ENCODE results near the gene PPP1R15B. TPM values are rescaled to one million over a fixed set of nuclear protein-coding genes. Genes with fewer than 3 reads are reported as not detected.

Gene PPP1R15B
- total and polyA plus RNA-seq, 3 donors from 2014 or later: 22.5 to 42.0 (median 40.1) TPM

DNA sequence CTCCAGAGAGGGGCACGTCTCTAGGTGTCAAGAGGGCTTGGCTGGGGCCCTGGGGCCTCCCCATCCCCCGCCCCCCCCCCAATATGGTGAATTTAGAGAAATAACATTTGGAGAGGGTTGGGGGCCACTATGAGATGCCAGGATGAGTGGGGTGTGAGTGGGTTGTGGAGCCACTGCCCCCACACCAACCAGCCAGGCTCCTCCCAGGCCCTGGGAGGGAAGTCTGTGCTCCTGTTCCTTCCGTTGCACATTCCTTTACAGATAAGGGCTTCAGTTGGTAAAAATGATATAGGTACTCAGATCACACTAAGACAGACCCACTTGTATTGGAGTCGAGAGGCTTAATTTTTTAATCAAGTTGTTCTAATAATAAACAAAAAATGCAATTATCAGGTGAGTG, 51.3 kb downstream of the PPP1R15B start:
- Histone ChIP-seq H3K36me3 (ENCODE audit: low read depth, missing control alignments) (no peaks in the 10 kb centered on the region), H3K27me3 (no peaks in the 10 kb centered on the region), H3K27ac (no peak overlapping the region), H3K4me3 (no peak overlapping the region), H3K9me3 (no peaks in the 10 kb centered on the region), H3K4me1 (peaks cover 20% of the 10 kb centered on the region)
- no peak for TF ChIP-seq POLR2A (IDR thresholded peaks at IDR 0.05)
- intact Hi-C loops (cut with DNase I; ENCODE audit: low total_unique reads): loop anchor here (5.0 kb wide), 1 partner anchor 148 kb away; the partner anchor contains the start of gene GOLT1A
- DNase-seq: no peak
- WGBS, 2 donors: 56 to 60% methylated on average over 4 of the region's 4 CpGs

DNA sequence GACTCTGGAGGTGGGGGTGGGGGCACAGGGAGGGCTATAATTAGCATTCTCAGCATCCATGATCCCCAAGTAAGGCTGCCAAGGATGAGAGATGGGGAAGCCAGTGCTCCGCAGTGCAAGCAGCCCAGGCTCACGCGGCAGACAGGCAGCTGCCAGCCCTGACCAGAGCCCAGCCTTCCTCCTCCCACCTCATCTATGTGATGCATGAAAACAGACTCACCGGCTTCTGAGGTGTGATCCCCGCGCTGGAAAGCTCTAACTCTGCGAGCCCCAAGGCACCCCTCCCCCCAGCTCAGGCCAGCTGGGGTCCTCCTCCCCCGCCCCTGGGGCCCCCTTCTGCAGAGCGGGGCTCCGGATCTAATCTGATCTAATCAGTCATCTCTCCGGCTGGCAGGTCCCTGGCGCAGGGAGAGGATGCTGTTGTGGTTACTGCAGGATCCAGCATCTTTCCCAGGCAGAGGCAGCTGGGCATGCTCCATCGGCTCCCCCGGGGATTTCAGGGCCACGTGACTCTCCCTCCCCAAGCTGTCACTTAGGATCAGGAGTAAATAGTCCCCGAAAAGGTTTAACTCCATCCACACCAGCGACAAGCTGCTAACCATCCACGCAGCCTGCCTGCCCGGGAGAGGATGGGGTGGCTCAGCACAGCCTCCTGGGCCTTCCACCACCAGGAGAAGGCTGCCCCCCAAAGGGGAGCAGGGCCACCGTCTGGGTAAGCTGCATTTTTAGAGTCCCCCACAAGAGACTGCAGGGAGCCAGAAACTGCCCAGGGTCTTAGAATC, 52.0 kb downstream of the PPP1R15B start, which contains the start of gene PLEKHA6:
PLEKHA6 (minus strand) TSS at position 456 of the 782 bp plus-strand sequence. CDS start 86,202 bp downstream, outside the sequence.
- no peaks in the 10 kb centered on the region for H3K36me3 ChIP-seq (ENCODE audit: low read depth, missing control alignments)
- peak; percentile 30 for DNase-seq
- WGBS, 2 donors: 35 to 67% methylated on average over 5 to 20 of the region's 20 CpGs
- H3K4me3 ChIP-seq: no peak within 1 kb of the TSS
- no peaks in the 10 kb centered on the region for H3K27me3 ChIP-seq
- H3K9me3 ChIP-seq: no peaks in the 10 kb centered on the region
- no peak within 1 kb of the TSS for H3K27ac ChIP-seq
- intact Hi-C loops (cut with DNase I; ENCODE audit: low total_unique reads): loop anchor here (5.0 kb wide), 1 partner anchor 147 kb away; the partner anchor contains the start of gene GOLT1A
- H3K4me1 ChIP-seq: peaks cover 20% of the 10 kb centered on the region
- peak in 2 of 3 experiments; percentile 8 to 18 for TF ChIP-seq CTCF (IDR thresholded peaks at IDR 0.05)
- no peak for TF ChIP-seq POLR2A (IDR thresholded peaks at IDR 0.05)

DNA sequence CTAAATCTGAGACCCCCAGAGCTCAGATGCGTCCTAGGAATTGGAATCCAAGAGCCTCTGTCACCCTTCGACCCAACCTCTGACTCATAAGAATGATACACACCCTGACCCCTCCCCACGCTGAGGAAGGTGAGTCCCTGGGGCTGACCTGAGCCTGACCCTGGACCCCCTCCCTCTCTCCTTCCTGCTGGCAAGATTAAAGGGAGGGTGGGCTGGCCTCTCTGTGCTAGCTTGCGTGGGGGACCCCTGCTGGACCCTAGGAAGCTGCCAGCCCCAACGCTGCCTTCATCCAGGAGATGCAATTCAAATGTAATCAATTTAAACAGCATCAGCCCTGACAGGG, 52.5 kb downstream of the PPP1R15B start:
- Histone ChIP-seq H3K27ac (no peak overlapping the region), H3K27me3 (no peaks in the 10 kb centered on the region), H3K4me1 (peaks cover 20% of the 10 kb centered on the region), H3K4me3 (no peak overlapping the region), H3K9me3 (no peaks in the 10 kb centered on the region), H3K36me3 (ENCODE audit: low read depth, missing control alignments) (no peaks in the 10 kb centered on the region)
- intact Hi-C loops (cut with DNase I; ENCODE audit: low total_unique reads): no loop called here
- WGBS, 2 donors: 68 to 69% methylated on average over 3 to 5 of the region's 5 CpGs
- TF ChIP-seq POLR2A (IDR thresholded peaks at IDR 0.05) (no peak), CTCF (IDR thresholded peaks at IDR 0.05) (no peak)
- DNase-seq: no peak

DNA sequence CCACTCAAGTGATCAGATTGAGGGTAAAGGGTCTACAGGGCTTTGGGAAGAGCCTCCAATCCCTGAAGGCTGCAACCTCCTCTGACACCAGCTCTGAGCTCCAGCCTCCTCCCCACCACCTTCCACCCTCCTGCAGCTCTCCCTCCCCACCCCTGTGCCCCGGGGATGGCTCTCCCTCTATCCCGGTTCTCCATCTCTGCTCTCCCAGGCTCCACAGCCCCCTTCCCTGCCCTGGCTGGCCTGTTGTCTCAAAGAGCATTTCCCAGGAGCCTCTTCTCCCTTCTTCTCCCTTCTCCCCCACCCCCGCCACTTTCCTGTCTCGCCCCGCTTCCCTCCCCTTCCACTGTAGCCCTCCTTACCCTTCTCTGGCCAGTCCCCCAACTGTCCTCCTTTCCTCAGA, 53.0 kb downstream of the PPP1R15B start:
- TF ChIP-seq CTCF (IDR thresholded peaks at IDR 0.05) (no peak), POLR2A (IDR thresholded peaks at IDR 0.05) (no peak)
- Histone ChIP-seq H3K36me3 (ENCODE audit: low read depth, missing control alignments) (no peaks in the 10 kb centered on the region), H3K27me3 (no peaks in the 10 kb centered on the region), H3K9me3 (no peaks in the 10 kb centered on the region), H3K4me1 (peaks cover 15% of the 10 kb centered on the region), H3K4me3 (no peak overlapping the region), H3K27ac (no peak overlapping the region)
- no peak for DNase-seq
- WGBS, 2 donors: 63 to 70% methylated on average over 5 of the region's 5 CpGs
- intact Hi-C loops (cut with DNase I; ENCODE audit: low total_unique reads): no loop called here

DNA sequence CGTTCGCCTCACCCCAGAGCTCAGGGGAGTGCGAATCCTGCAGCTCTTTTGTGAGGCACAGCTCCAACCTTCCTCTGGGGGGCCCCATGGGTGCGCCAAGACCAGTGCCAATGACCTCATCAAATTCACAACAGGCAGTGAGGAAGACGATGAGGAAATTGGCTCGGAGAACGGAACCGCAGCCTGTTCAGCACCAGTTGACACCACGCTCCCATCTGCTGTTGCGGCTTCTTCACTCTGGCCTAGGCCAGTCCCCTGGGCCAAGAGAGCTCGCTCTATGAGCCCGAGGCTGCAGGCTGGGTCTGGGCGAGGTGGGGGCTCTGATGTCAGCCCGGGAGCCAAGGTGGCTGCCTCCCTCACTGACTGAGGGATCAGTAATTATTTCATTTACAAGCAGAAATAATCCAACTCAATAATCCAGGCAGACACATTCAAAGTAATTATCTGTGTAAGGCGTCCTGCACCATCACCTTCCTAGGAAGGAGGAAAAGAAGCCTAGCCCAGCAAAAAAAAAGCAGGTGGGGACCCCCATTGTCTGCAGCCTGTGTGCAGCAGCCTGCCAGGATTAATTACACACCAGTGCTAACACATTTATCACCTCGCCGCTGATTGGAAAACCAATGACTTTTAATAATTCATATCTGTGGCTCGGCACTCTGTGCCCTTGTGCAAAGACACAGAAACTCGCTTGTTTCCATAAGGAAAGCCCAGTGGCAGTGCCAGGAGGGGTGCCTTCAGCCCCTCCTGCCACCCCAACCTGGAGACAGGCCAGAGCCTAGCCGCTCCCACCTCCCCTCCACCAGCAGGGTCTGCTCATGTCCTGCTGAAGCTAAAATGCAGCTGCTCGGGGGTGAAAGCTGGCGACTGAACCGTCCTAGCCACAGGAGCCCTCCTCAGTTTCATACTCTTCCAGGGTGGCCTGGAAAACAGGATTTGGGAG, 53.8 kb downstream of the PPP1R15B start:
- DNase-seq: no peak
- no peak overlapping the region for H3K27ac ChIP-seq
- intact Hi-C loops (cut with DNase I; ENCODE audit: low total_unique reads): no loop called here

More for the DNA sequence above, 53.8 kb downstream of the PPP1R15B start:
- H3K9me3 ChIP-seq: no peaks in the 10 kb centered on the region
- no peak for TF ChIP-seq POLR2A (IDR thresholded peaks at IDR 0.05)
- TF ChIP-seq CTCF (IDR thresholded peaks at IDR 0.05): no peak
- H3K4me1 ChIP-seq: peaks cover 10% of the 10 kb centered on the region
- no peaks in the 10 kb centered on the region for H3K36me3 ChIP-seq (ENCODE audit: low read depth, missing control alignments)
- H3K4me3 ChIP-seq: no peak overlapping the region
- no peaks in the 10 kb centered on the region for H3K27me3 ChIP-seq
- WGBS, 2 donors: 82 to 93% methylated on average over 15 to 23 of the region's 23 CpGs

All from testis (tissue), 3 donors.